Progenitor cell of endocrine pancreas (in vitro differentiated cells): ENCODE results near the gene NKIRAS2. TPM values are rescaled to one million over a fixed set of nuclear protein-coding genes. Genes with fewer than 3 reads are reported as not detected.

ENCODE experiments used
- DNase-seq: peaks from one replicate; pipeline ENCODE4 v3.0.0; 2021; ENCODE audit warnings: low spot score; ENCODE audit not compliant: unreplicated experiment
- H3K27ac Mint-ChIP-seq: 2 replicates; pipeline ENCODE4 v1.8.0; 2021; ENCODE audit warnings: mild to moderate bottlenecking, moderate library complexity, mixed read lengths
- H3K27me3 Mint-ChIP-seq: 2 replicates; pipeline ENCODE4 v1.8.0; 2021; ENCODE audit warnings: mixed read lengths
- H3K36me3 Mint-ChIP-seq: 2 replicates; pipeline ENCODE4 v1.8.0; 2022; ENCODE audit warnings: mixed read lengths; ENCODE audit not compliant: insufficient read depth
- H3K4me1 Mint-ChIP-seq: 2 replicates; pipeline ENCODE4 v1.8.0; 2021; ENCODE audit warnings: low read depth, mixed read lengths
- H3K4me3 Mint-ChIP-seq: 2 replicates; pipeline ENCODE4 v1.8.0; 2021; ENCODE audit warnings: low read depth, mild to moderate bottlenecking, moderate library complexity, mixed read lengths
- H3K9me3 Mint-ChIP-seq: 2 replicates; pipeline ENCODE4 v1.8.0; 2021; ENCODE audit warnings: low read depth, mixed read lengths
- total RNA-seq: library from RNA; stranded (reverse); gene quantifications from 2 replicates; pipeline ENCODE4 v1.2.1, GENCODE V29; 2021
- TF ChIP-seq, protein P1 (sequence below): fragments of 200-600 bp; sonication (generic); IDR thresholded peaks from one replicate; pipeline ENCODE4 v1.5.0; 2021; ENCODE audit warnings: antibody characterized with exemption, mild to moderate bottlenecking; ENCODE audit not compliant: unreplicated experiment

NKIRAS2 gene
- total RNA-seq, 1 donor from 2014 or later: 48.1 TPM

DNA sequence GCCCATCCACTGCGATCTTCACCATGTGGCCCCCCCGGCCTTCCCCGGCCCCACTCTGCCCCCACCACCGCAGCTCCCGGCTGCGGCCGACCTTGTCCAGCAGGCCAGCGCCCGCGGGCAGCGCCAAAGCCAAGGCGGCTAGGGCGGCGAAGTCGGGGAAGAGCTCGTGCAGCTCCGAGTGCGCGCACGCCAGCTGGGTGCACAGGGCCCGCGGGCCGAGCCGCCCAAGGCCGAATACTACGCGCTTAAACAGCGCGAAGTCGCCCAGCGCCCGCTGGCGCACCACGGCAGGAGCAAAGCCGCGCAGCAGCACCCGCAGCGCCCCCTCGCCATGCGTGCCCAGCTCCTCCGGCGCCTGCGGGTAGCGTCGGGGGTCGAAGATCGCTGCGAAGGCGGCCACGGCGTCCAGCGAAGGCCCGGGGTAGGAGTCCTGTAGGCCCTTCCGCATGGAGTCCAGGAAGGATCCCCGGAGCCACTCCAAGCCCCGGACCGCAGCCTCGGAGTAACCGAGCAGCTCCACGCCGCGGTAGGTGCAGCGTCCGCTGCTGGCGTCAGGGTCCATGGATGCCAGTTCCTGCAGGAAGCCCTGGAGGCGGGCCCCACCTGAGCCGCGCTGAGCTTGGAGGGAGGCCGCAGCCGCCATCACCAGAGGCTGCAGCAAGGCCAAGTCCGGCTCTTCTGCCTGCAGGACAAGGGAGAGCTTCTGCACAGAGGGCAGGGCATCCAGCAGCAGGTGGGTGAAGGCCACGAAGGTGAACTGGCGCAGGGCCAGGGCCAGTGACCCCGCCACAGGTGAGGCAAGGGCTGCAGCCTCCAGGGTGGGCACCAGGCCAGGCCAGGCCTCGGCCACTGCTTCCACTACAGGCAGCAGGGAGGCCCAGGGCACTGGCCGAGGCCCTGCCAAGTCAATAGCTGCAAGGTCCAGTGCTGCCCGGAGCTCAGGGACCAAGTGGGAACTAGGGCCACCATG lies 20.2 kb downstream of the NKIRAS2 start:
- Mint-ChIP-seq H3K36me3 (no peaks in the 10 kb centered on the region), H3K27ac (no peak overlapping the region), H3K27me3 (no peaks in the 10 kb centered on the region), H3K9me3 (no peaks in the 10 kb centered on the region), H3K4me3 (no peak overlapping the region), H3K4me1 (no peaks in the 10 kb centered on the region)
- TF ChIP-seq, protein P1, sequence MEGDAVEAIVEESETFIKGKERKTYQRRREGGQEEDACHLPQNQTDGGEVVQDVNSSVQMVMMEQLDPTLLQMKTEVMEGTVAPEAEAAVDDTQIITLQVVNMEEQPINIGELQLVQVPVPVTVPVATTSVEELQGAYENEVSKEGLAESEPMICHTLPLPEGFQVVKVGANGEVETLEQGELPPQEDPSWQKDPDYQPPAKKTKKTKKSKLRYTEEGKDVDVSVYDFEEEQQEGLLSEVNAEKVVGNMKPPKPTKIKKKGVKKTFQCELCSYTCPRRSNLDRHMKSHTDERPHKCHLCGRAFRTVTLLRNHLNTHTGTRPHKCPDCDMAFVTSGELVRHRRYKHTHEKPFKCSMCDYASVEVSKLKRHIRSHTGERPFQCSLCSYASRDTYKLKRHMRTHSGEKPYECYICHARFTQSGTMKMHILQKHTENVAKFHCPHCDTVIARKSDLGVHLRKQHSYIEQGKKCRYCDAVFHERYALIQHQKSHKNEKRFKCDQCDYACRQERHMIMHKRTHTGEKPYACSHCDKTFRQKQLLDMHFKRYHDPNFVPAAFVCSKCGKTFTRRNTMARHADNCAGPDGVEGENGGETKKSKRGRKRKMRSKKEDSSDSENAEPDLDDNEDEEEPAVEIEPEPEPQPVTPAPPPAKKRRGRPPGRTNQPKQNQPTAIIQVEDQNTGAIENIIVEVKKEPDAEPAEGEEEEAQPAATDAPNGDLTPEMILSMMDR: no peak
- DNase-seq: no peak

DNA sequence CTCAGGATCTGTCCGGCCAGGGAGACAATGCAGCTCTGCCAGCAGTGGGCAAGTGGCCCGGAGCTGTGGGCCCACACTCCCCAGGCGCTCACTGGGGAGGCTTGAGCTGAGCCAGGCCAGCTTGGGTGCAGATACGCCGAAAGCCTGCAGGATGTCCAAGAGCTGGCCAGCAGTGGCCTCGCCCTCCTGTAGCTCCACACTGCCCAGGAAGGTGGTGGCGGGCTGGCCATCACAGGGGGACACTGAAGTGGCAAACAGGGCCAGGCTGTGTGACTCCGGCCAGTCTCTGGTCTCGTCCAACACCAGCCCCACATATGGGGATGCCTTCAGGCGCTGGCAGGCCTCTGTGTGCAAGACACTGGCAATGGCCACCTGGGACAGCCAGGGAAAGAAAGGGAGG lies 20.9 kb downstream of the NKIRAS2 start:
- Mint-ChIP-seq H3K27ac (no peak overlapping the region), H3K4me3 (no peak overlapping the region), H3K27me3 (no peaks in the 10 kb centered on the region), H3K9me3 (no peaks in the 10 kb centered on the region), H3K4me1 (no peaks in the 10 kb centered on the region), H3K36me3 (no peaks in the 10 kb centered on the region)
- DNase-seq: no peak
- TF ChIP-seq, protein P1: no peak

DNA sequence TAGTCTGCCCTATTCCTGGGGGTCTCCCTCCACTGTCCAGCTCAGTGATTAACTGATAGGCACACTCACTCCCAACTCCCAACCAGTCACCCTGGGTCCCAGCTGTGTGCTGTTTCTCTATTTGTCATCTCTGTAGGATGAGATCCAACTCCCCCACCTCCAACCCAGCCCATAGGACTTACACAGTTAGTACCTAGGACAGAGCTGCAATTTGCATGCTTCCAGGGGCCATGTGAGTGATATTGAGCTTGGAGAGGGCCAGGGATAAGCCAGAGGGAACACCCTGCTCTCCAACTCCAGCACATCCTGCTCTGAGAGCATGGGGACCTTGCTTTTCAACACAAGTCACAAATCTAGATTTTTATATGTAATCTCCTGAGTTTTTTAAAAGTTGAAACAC lies 21.7 kb downstream of the NKIRAS2 start:
- Mint-ChIP-seq H3K9me3 (no peaks in the 10 kb centered on the region), H3K4me3 (no peak overlapping the region), H3K36me3 (no peaks in the 10 kb centered on the region), H3K27me3 (no peaks in the 10 kb centered on the region), H3K4me1 (no peaks in the 10 kb centered on the region), H3K27ac (no peak overlapping the region)
- TF ChIP-seq, protein P1: no peak
- no peak for DNase-seq

DNA sequence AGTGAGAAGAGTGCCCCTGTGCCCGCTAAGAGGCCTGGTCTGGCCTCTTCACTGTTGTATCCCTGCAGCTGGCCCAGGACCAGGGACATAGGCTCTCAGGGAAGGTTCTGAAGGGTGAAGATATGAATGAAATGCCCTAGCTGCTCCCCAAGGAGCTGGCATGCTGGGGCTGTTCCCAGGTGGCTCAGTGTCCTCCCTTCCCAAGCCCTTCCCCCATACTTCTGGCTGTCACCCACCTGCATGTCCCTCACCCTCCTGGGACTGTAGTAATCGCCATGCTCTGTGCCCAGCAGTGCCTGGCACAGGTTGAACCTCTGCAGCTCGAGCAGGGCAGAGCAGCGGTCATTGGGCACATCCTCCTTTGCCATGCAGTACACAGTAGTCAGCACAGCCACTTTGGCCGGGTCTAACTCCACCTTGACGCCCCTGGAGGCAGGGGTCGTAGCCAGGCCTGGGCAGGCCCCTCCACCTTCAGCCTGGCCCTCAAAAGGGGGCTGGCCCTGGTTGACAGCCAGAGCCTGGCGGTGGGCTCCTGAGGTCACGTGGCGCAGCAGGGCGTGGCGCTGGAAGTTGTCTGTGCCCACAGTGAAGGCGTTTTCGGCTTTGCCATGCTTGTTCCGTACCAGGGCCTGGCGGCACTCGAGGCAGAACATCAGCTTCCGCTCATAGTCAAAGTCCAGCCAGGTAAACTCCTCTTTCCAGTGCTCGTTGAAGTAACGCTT lies 22.9 kb downstream of the NKIRAS2 start:
- no peaks in the 10 kb centered on the region for H3K9me3 Mint-ChIP-seq
- no peaks in the 10 kb centered on the region for H3K36me3 Mint-ChIP-seq
- no peak overlapping the region for H3K4me3 Mint-ChIP-seq
- no peak for DNase-seq
- TF ChIP-seq, protein P1: no peak
- no peak overlapping the region for H3K27ac Mint-ChIP-seq
- H3K27me3 Mint-ChIP-seq: no peaks in the 10 kb centered on the region
- no peaks in the 10 kb centered on the region for H3K4me1 Mint-ChIP-seq

DNA sequence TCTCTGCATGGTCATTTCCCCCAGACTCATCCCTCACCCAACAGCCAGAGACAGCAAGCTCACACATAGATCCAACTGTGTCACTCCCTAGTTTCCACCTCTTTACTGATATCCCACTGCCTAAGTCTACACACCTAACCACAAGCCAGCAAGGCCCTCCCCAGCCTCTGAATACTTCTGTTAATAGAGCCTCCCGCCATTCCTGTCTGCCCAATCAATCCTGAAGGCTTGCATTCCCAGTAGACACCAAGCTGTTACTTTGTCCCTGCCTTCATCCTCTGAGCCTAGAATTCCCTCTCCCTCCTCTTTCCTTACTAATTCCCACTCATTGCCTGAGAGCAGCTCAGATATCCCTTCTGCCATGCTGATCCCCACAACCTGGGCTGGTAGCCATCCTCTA lies 25.8 kb downstream of the NKIRAS2 start:
- TF ChIP-seq, protein P1: no peak
- H3K27ac Mint-ChIP-seq: no peak overlapping the region
- H3K4me1 Mint-ChIP-seq: peaks cover 5% of the 10 kb centered on the region
- H3K9me3 Mint-ChIP-seq: no peaks in the 10 kb centered on the region
- no peak for DNase-seq
- H3K36me3 Mint-ChIP-seq: peaks cover 1% of the 10 kb centered on the region
- H3K27me3 Mint-ChIP-seq: no peaks in the 10 kb centered on the region
- no peak overlapping the region for H3K4me3 Mint-ChIP-seq
